HFFc6 (cell line): ENCODE measurements around the gene CDK4. TPM values are rescaled to one million over a fixed set of nuclear protein-coding genes. Genes with fewer than 3 reads are reported as not detected.
"Not testable (repeated sequence)": the region's sequence is repeated elsewhere in the genome, so short reads cannot be mapped to it uniquely, and the experiment has no call there.

Experiments
- DNase-seq: peaks from one replicate; pipeline ENCODE4 v3.0.0-alpha.2; 2018
- H3K27ac Mint-ChIP-seq: 2 replicates; pipeline ENCODE4 v1.8.0; 2020; ENCODE audit warnings: mild to moderate bottlenecking, mixed read lengths
- H3K27me3 Mint-ChIP-seq: 2 replicates; pipeline ENCODE4 v1.8.0; 2021; ENCODE audit warnings: mild to moderate bottlenecking, moderate library complexity, mixed read lengths; ENCODE audit not compliant: insufficient read depth
- H3K36me3 Mint-ChIP-seq: 2 replicates; pipeline ENCODE4 v1.8.0; 2021; ENCODE audit warnings: low read depth, mixed read lengths
- H3K4me1 Mint-ChIP-seq: 2 replicates; pipeline ENCODE4 v1.8.0; 2020; ENCODE audit warnings: low read depth, mixed read lengths
- H3K4me3 Mint-ChIP-seq: 2 replicates; pipeline ENCODE4 v1.8.0; 2020; ENCODE audit warnings: mild to moderate bottlenecking, moderate library complexity, mixed read lengths
- H3K9me3 Mint-ChIP-seq: 2 replicates; pipeline ENCODE4 v1.8.0; 2020; ENCODE audit warnings: mild to moderate bottlenecking, mixed read lengths
- CTCF ChIP-seq: fragments of 200-600 bp; sonication (generic); IDR thresholded peaks from 2 replicates; pipeline ENCODE4 v1.5.0; 2021; ENCODE audit warnings: antibody characterized with exemption, mild to moderate bottlenecking
- total RNA-seq, 6 experiments: library from RNA; stranded (reverse); fragmentation: NEBNext Ultra II Directional; extraction: Animal tissue kit (Norgen Biotek cat#: 25700); gene quantifications; 2 replicates in 1 of 6; 3 replicates in 5 of 6; pipeline ENCODE4 v1.2.3, GENCODE V29; 2021

The CDK4 gene
- total RNA-seq, 6 experiments from 2014 or later = 112 to 140 (median 116) TPM

GRCh38 chr12:57716305-57716704, 35.8 kb downstream of the CDK4 start:
- DNase-seq = no peak
- H3K9me3 Mint-ChIP-seq = no peaks in the 10 kb centered on the region
- no peak overlapping the region for H3K4me3 Mint-ChIP-seq
- no peak for TF ChIP-seq CTCF
- H3K27me3 Mint-ChIP-seq = no peaks in the 10 kb centered on the region
- H3K4me1 Mint-ChIP-seq = no peaks in the 10 kb centered on the region
- H3K36me3 Mint-ChIP-seq = peaks cover 31% of the 10 kb centered on the region
- no peak overlapping the region for H3K27ac Mint-ChIP-seq

GRCh38 chr12:57715786-57716185, 36.3 kb downstream of the CDK4 start:
- Mint-ChIP-seq H3K4me3 (no peak overlapping the region), H3K27me3 (no peaks in the 10 kb centered on the region), H3K36me3 (peaks cover 31% of the 10 kb centered on the region), H3K27ac (no peak overlapping the region), H3K9me3 (no peaks in the 10 kb centered on the region), H3K4me1 (no peaks in the 10 kb centered on the region)
- no peak for DNase-seq
- TF ChIP-seq CTCF = no peak

GRCh38 chr12:57715036-57715748, 36.9 kb downstream of the CDK4 start:
- not testable (repeated sequence) for DNase-seq, H3K4me1 Mint-ChIP-seq, H3K9me3 Mint-ChIP-seq, H3K27me3 Mint-ChIP-seq, H3K4me3 Mint-ChIP-seq, H3K27ac Mint-ChIP-seq
- peaks cover 31% of the 10 kb centered on the region for H3K36me3 Mint-ChIP-seq

GRCh38 chr12:57713209-57713608, 38.9 kb downstream of the CDK4 start:
- Mint-ChIP-seq H3K36me3 (peaks cover 21% of the 10 kb centered on the region), H3K27ac (no peak overlapping the region), H3K27me3 (no peaks in the 10 kb centered on the region; the same call in 1 of the 2 replicates), H3K4me3 (no peak overlapping the region), H3K9me3 (no peaks in the 10 kb centered on the region), H3K4me1 (no peaks in the 10 kb centered on the region)
- no peak for TF ChIP-seq CTCF
- no peak for DNase-seq

GRCh38 chr12:57712701-57713100, 39.4 kb downstream of the CDK4 start:
- no peak overlapping the region for H3K4me3 Mint-ChIP-seq
- no peaks in the 10 kb centered on the region; the same call in 1 of the 2 replicates for H3K27me3 Mint-ChIP-seq
- no peak overlapping the region for H3K27ac Mint-ChIP-seq
- H3K9me3 Mint-ChIP-seq = no peaks in the 10 kb centered on the region
- TF ChIP-seq CTCF = no peak
- H3K4me1 Mint-ChIP-seq = no peaks in the 10 kb centered on the region
- no peak for DNase-seq
- peaks cover 16% of the 10 kb centered on the region for H3K36me3 Mint-ChIP-seq

GRCh38 chr12:57708296-57708695, 43.8 kb downstream of the CDK4 start:
- Mint-ChIP-seq H3K4me1 (no peaks in the 10 kb centered on the region), H3K4me3 (no peak overlapping the region), H3K36me3 (peaks cover 23% of the 10 kb centered on the region), H3K27ac (no peak overlapping the region), H3K27me3 (no peaks in the 10 kb centered on the region; the same call in 1 of the 2 replicates), H3K9me3 (no peaks in the 10 kb centered on the region)
- no peak for TF ChIP-seq CTCF
- no peak for DNase-seq
